Hepatocyte (in vitro differentiated cells): ENCODE data around the gene ITPKA.

ENCODE experiments used
- EZH2 ChIP-seq: fragments of 200-600 bp; sonication (generic); IDR thresholded peaks from 2 replicates; pipeline ENCODE4 v1.6.1; 2016; ENCODE audit warnings: antibody characterized with exemption, mild to moderate bottlenecking, borderline replicate concordance
- EZH2phosphoT487 ChIP-seq: fragments of 200-600 bp; sonication (generic); IDR thresholded peaks from one replicate; pipeline ENCODE4 v1.6.1; 2018; ENCODE audit warnings: antibody characterized with exemption, mild to moderate bottlenecking, low read depth, moderate library complexity; ENCODE audit not compliant: unreplicated experiment, severe bottlenecking
- TF ChIP-seq, protein P1 (sequence below): fragments of 200-600 bp; sonication (generic); IDR thresholded peaks from 2 replicates; pipeline ENCODE4 v1.5.1; 2016; ENCODE audit warnings: antibody characterized with exemption, mild to moderate bottlenecking; ENCODE audit not compliant: poor library complexity

DNA sequence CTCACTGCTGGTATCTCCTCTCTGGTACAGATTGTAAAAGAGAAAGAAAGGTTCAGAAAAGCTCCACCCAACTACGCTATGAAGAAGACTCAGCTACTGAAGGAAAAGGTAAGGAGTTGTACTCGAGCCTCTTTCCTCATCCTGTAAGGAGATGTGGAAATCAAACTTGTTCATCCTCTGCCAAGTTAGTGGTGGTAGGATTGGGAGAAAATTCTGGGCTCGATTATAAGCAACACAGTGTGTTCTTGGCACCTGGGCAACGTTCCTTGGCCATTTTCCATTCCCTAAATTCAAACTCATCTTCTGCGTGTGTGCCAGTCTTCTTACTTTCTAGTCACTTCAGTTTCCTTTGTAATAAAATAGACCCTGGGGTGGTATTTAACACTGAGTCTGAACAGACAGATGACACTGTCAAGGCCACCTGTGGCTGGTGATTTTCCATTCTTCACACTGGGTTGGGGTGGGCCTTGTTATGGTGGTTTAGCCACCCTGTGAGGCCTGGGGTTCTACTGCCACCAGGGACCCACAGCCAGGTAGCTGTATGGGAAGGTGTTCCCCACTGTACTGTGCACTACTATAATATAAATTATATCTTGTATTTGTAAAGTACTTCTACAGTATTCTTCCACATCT is 17.1 kb upstream of the ITPKA start:
- TF ChIP-seq EZH2: no peak
- TF ChIP-seq, protein P1, sequence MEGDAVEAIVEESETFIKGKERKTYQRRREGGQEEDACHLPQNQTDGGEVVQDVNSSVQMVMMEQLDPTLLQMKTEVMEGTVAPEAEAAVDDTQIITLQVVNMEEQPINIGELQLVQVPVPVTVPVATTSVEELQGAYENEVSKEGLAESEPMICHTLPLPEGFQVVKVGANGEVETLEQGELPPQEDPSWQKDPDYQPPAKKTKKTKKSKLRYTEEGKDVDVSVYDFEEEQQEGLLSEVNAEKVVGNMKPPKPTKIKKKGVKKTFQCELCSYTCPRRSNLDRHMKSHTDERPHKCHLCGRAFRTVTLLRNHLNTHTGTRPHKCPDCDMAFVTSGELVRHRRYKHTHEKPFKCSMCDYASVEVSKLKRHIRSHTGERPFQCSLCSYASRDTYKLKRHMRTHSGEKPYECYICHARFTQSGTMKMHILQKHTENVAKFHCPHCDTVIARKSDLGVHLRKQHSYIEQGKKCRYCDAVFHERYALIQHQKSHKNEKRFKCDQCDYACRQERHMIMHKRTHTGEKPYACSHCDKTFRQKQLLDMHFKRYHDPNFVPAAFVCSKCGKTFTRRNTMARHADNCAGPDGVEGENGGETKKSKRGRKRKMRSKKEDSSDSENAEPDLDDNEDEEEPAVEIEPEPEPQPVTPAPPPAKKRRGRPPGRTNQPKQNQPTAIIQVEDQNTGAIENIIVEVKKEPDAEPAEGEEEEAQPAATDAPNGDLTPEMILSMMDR: no peak
- TF ChIP-seq EZH2phosphoT487: no peak
